PC-3 (cell line): Measurements from ENCODE around the gene ANAPC7. TPM values are rescaled to one million over a fixed set of nuclear protein-coding genes. Genes with fewer than 3 reads are reported as not detected.
"Not testable (repeated sequence)": the region's sequence is repeated elsewhere in the genome, so short reads cannot be mapped to it uniquely, and the experiment has no call there.

Source experiments
- ATAC-seq: fragments of 200-7000 bp; cut with Tn5 transposase; 2 replicates; pipeline ENCODE4 v1.9.1; 2020; ENCODE audit warnings: mild to moderate bottlenecking, moderate library complexity
- BruUV-seq: library from RNA; stranded (reverse); fragments of 400-500 nt; replicated peaks from 2 replicates; lab custom pipeline; 2021; lab: Mats Ljungman, UMichigan
- CTCF ChIA-PET: fragments of 300-600 bp; sonication (Branson Sonifier 250); formaldehyde crosslinking; loops from one replicate; lab custom pipeline; 2022; ENCODE audit warnings: antibody characterized with exemption; lab: Charles Lee
- POLR2A ChIA-PET: fragments of 300-600 bp; sonication (Branson Sonifier 250); formaldehyde crosslinking; loops from one replicate; lab custom pipeline; 2022; ENCODE audit warnings: antibody characterized with exemption; ENCODE audit not compliant: unreplicated experiment; lab: Charles Lee
- DNase-seq: peaks from one replicate; pipeline ENCODE4 v3.0.0-alpha.2; 2015
- H2AFZ ChIP-seq: fragments of 300-600 bp; sonication (generic); 2 replicates; pipeline ENCODE4 v1.6.0; 2016; ENCODE audit warnings: antibody characterized with exemption, low read length
- H3F3A ChIP-seq: fragments of 300-600 bp; sonication (generic); one replicate; pipeline ENCODE4 v1.6.0; 2017; ENCODE audit warnings: antibody characterized with exemption, low read length, control low read depth, mild to moderate bottlenecking; ENCODE audit not compliant: unreplicated experiment
- H3K27ac ChIP-seq: fragments of 300-600 bp; sonication (generic); 2 replicates; pipeline ENCODE4 v1.5.1; 2016; ENCODE audit warnings: mild to moderate bottlenecking, low read length
- H3K27me3 ChIP-seq: fragments of 300-600 bp; sonication (generic); 2 replicates; pipeline ENCODE4 v1.6.1; 2016; ENCODE audit warnings: low read length, mixed read lengths
- H3K36me3 ChIP-seq: fragments of 300-600 bp; sonication (generic); 2 replicates; pipeline ENCODE4 v1.6.1; 2016; ENCODE audit warnings: low read depth, mixed run types, low read length, mixed read lengths
- H3K4me1 ChIP-seq: fragments of 300-600 bp; sonication (generic); 2 replicates; pipeline ENCODE4 v1.5.1; 2016; ENCODE audit warnings: low read length; ENCODE audit not compliant: insufficient read depth
- H3K4me2 ChIP-seq: fragments of 300-600 bp; sonication (generic); 2 replicates; pipeline ENCODE4 v1.6.0; 2016; ENCODE audit warnings: low read length
- H3K4me3 ChIP-seq: fragments of 300-600 bp; sonication (generic); 2 replicates; pipeline ENCODE4 v1.5.1; 2016; ENCODE audit warnings: mild to moderate bottlenecking, low read length, mixed read lengths
- H3K79me2 ChIP-seq: fragments of 300-600 bp; sonication (generic); 2 replicates; pipeline ENCODE4 v1.6.1; 2017; ENCODE audit warnings: low read length, mixed read lengths
- H3K9ac ChIP-seq: fragments of 300-600 bp; sonication (generic); 2 replicates; pipeline ENCODE4 v1.6.0; 2016; ENCODE audit warnings: mild to moderate bottlenecking, low read length
- H3K9me2 ChIP-seq: fragments of 300-600 bp; sonication (generic); replicated peaks from 2 replicates; pipeline ENCODE4 v1.6.1; 2016; ENCODE audit warnings: mixed run types, low read length, mixed read lengths
- H3K9me3 ChIP-seq: fragments of 300-600 bp; sonication (generic); 2 replicates; pipeline ENCODE4 v1.6.1; 2016; ENCODE audit warnings: low read length, mixed read lengths
- H4K20me1 ChIP-seq: fragments of 300-600 bp; sonication (generic); 2 replicates; pipeline ENCODE4 v1.6.1; 2016; ENCODE audit warnings: low read length, mixed read lengths
- CTCF ChIP-seq: fragments of 300-600 bp; sonication (generic); conservative IDR thresholded peaks from 2 replicates; pipeline ENCODE4 v1.5.1; 2017; ENCODE audit warnings: antibody characterized with exemption, low read depth, mild to moderate bottlenecking, low read length
- EZH2 ChIP-seq: fragments of 300-600 bp; sonication (generic); IDR thresholded peaks from one replicate; pipeline ENCODE4 v1.6.1; 2017; ENCODE audit warnings: antibody characterized with exemption, mild to moderate bottlenecking, low read length; ENCODE audit not compliant: unreplicated experiment
- EZH2phosphoT487 ChIP-seq: fragments of 300-600 bp; sonication (generic); IDR thresholded peaks from 2 replicates; pipeline ENCODE4 v1.6.1; 2018; ENCODE audit warnings: mild to moderate bottlenecking, antibody characterized with exemption, low read length, borderline replicate concordance
- intact Hi-C: fragments of 100-400 bp; cut with micrococcal nuclease; formaldehyde crosslinking; loops from 2 replicates; pipeline ENCODE4 v1.9.0; 2023
- total RNA-seq: library from RNA; depleted of rRNA; stranded (reverse); fragments of >200 nt; gene quantifications from 2 replicates; pipeline ENCODE4 v1.2.3, GENCODE V29; 2014

Gene ANAPC7
- total RNA-seq, 1 experiment from 2014 or later, result 80.5 TPM

- POLR2A ChIA-PET, H3K4me1 ChIP-seq, H3K4me2 ChIP-seq, H3K27ac ChIP-seq, H2AFZ ChIP-seq, H3K79me2 ChIP-seq, H3K9me3 ChIP-seq, BruUV-seq, H3F3A ChIP-seq, H3K9me2 ChIP-seq, H3K4me3 ChIP-seq, H3K36me3 ChIP-seq, H3K27me3 ChIP-seq, H3K9ac ChIP-seq, H4K20me1 ChIP-seq: not testable (repeated sequence)
- peak; percentile 79 for ATAC-seq
- DNase-seq, result peak; percentile 45
- intact Hi-C loops, result loop anchor here (1.0 to 5.0 kb wide), 2 partner anchors 73 to 256 kb away; no protein-coding TSS in a partner anchor
- TF ChIP-seq CTCF, result peak; percentile 45; the same call in 1 of the 2 replicates
- CTCF ChIA-PET, result interaction anchor here (0.6 to 0.9 kb wide), 2 partner anchors 73 to 178 kb away, joined by 3 to 9 read pairs; no protein-coding TSS in a partner anchor
Measured at GRCh38 chr12:110358384-110359097, 45.0 kb downstream of the ANAPC7 start.

- POLR2A ChIA-PET, result no interaction called here
- peak; percentile 51 for ATAC-seq
Measured at GRCh38 chr12:110355073-110355472, 48.4 kb downstream of the ANAPC7 start.

More at GRCh38 chr12:110355073-110355472, 48.4 kb downstream of the ANAPC7 start:
- no peaks in the 10 kb centered on the region for H3F3A ChIP-seq
- no peak overlapping the region for H3K9ac ChIP-seq
- intact Hi-C loops, result loop anchor here (5.0 kb wide), 1 partner anchor 253 kb away; no protein-coding TSS in a partner anchor
- no peaks in the 10 kb centered on the region for H3K9me3 ChIP-seq
- no peaks in the 10 kb centered on the region for H4K20me1 ChIP-seq
- peaks cover 8% of the 10 kb centered on the region; the same call in 1 of the 2 replicates for H3K36me3 ChIP-seq
- H3K27ac ChIP-seq, result no peak overlapping the region
- no peak overlapping the region for H3K4me2 ChIP-seq
- H3K79me2 ChIP-seq, result no peaks in the 10 kb centered on the region
- no peak overlapping the region for H3K4me3 ChIP-seq
- no peaks in the 10 kb centered on the region for H3K4me1 ChIP-seq
- no TSS peak for BruUV-seq
- CTCF ChIA-PET, result interaction anchor here (1.2 kb wide), 1 partner anchor 15 kb away, joined by 6 read pairs; no protein-coding TSS in a partner anchor
- TF ChIP-seq CTCF (peak; percentile 62), EZH2 (no peak), EZH2phosphoT487 (no peak)
- H2AFZ ChIP-seq, result no peak overlapping the region
- DNase-seq, result peak; percentile 47
- no peaks in the 10 kb centered on the region for H3K9me2 ChIP-seq
- H3K27me3 ChIP-seq, result no peaks in the 10 kb centered on the region
